Activated CD8-positive, alpha-beta T cell treated with anti-CD3 and anti-CD28 coated beads for 36 hours (primary cell): Measurements from ENCODE around the gene MS4A3. TPM values are rescaled to one million over a fixed set of nuclear protein-coding genes. Genes with fewer than 3 reads are reported as not detected.

Experiments
- ATAC-seq: fragments of 200-7000 bp; cut with Tn5 transposase; one replicate; pipeline ENCODE4 v1.10.0; 2021; ENCODE audit warnings: mild to moderate bottlenecking, moderate library complexity
- CTCF ChIA-PET: fragments of 350-600 bp; sonication (Branson Sonifier 250); formaldehyde crosslinking; loops from one replicate; lab custom pipeline; 2021; ENCODE audit warnings: antibody characterized with exemption; lab: Charles Lee
- POLR2A ChIA-PET: fragments of 350-600 bp; sonication (Branson Sonifier 250); formaldehyde crosslinking; loops from one replicate; lab custom pipeline; 2021; ENCODE audit warnings: antibody characterized with exemption; lab: Charles Lee
- DNase-seq: peaks from one replicate; pipeline ENCODE4 v3.0.0-alpha.2; 2020
- H3K27ac Mint-ChIP-seq: one replicate; pipeline ENCODE4 v1.8.0; 2021; ENCODE audit warnings: mild to moderate bottlenecking, mixed read lengths
- H3K27me3 Mint-ChIP-seq: one replicate; pipeline ENCODE4 v1.8.0; 2021; ENCODE audit warnings: mixed read lengths
- H3K36me3 Mint-ChIP-seq: one replicate; pipeline ENCODE4 v1.8.0; 2021; ENCODE audit warnings: low read depth, mixed read lengths
- H3K4me1 Mint-ChIP-seq: one replicate; pipeline ENCODE4 v1.8.0; 2021; ENCODE audit warnings: low read depth, mixed read lengths
- H3K4me3 Mint-ChIP-seq: one replicate; pipeline ENCODE4 v1.8.0; 2021; ENCODE audit warnings: mild to moderate bottlenecking, moderate library complexity, mixed read lengths
- H3K9me3 Mint-ChIP-seq: one replicate; pipeline ENCODE4 v1.8.0; 2021; ENCODE audit warnings: mixed read lengths
- CTCF ChIP-seq: fragments of 200-600 bp; IDR thresholded peaks from one replicate; pipeline ENCODE4 v1.8.0; 2022; ENCODE audit warnings: antibody characterized with exemption, mild to moderate bottlenecking
- intact Hi-C: fragments of 100-400 bp; cut with micrococcal nuclease; formaldehyde crosslinking; loops from one replicate; pipeline ENCODE4 v1.10.0; 2022
- total RNA-seq, 2 experiments: library from RNA; stranded (reverse); gene quantifications; one replicate each; pipeline ENCODE4 v1.2.3, GENCODE V29; 2021

Gene MS4A3
- total RNA-seq, 2 experiments from 2014 or later, result not detected

- Mint-ChIP-seq H3K27ac (no peak overlapping the region), H3K36me3 (no peaks in the 10 kb centered on the region), H3K4me3 (no peak overlapping the region), H3K9me3 (no peaks in the 10 kb centered on the region), H3K27me3 (peaks cover 4% of the 10 kb centered on the region), H3K4me1 (no peaks in the 10 kb centered on the region)
- no peak for ATAC-seq
- TF ChIP-seq CTCF, result no peak
- ChIA-PET CTCF (no interaction called here), POLR2A (no interaction called here)
- no peak for DNase-seq
- intact Hi-C loops, result no loop called here
Observed at GRCh38 chr11:60077981-60078380, 21.5 kb downstream of the MS4A3 start.

GRCh38 chr11:60078745-60079144 lies 22.3 kb downstream of the MS4A3 start:
- DNase-seq (no peak), ATAC-seq (no peak)
- ChIA-PET POLR2A (no interaction called here), CTCF (no interaction called here)
- H3K36me3 Mint-ChIP-seq, result no peaks in the 10 kb centered on the region
- no peak for TF ChIP-seq CTCF
- no peak overlapping the region for H3K27ac Mint-ChIP-seq
- peaks cover 4% of the 10 kb centered on the region for H3K27me3 Mint-ChIP-seq
- no peaks in the 10 kb centered on the region for H3K9me3 Mint-ChIP-seq
- intact Hi-C loops, result no loop called here
- no peaks in the 10 kb centered on the region for H3K4me1 Mint-ChIP-seq
- no peak overlapping the region for H3K4me3 Mint-ChIP-seq

GRCh38 chr11:60080535-60080934 lies 24.1 kb downstream of the MS4A3 start:
- Mint-ChIP-seq H3K27me3 (peaks cover 10% of the 10 kb centered on the region), H3K4me1 (no peaks in the 10 kb centered on the region), H3K4me3 (no peak overlapping the region), H3K36me3 (no peaks in the 10 kb centered on the region), H3K27ac (no peak overlapping the region), H3K9me3 (no peaks in the 10 kb centered on the region)
- no peak for TF ChIP-seq CTCF
- intact Hi-C loops, result no loop called here
- POLR2A ChIA-PET, result no interaction called here
- no peak for ATAC-seq
- DNase-seq, result no peak
- CTCF ChIA-PET, result no interaction called here

GRCh38 chr11:60084631-60085273 lies 28.3 kb downstream of the MS4A3 start:
- CTCF ChIA-PET, result no interaction called here
- H3K27me3 Mint-ChIP-seq, result peaks cover 23% of the 10 kb centered on the region
- TF ChIP-seq CTCF, result no peak
- no peak overlapping the region for H3K27ac Mint-ChIP-seq
- no peaks in the 10 kb centered on the region for H3K4me1 Mint-ChIP-seq
- H3K36me3 Mint-ChIP-seq, result no peaks in the 10 kb centered on the region
- H3K9me3 Mint-ChIP-seq, result no peaks in the 10 kb centered on the region
- intact Hi-C loops, result no loop called here
- no peak overlapping the region for H3K4me3 Mint-ChIP-seq
- POLR2A ChIA-PET, result no interaction called here
- ATAC-seq, result no peak
- no peak for DNase-seq

- H3K36me3 Mint-ChIP-seq, result no peaks in the 10 kb centered on the region
- intact Hi-C loops, result no loop called here
- ATAC-seq (no peak), DNase-seq (no peak)
- H3K4me3 Mint-ChIP-seq, result no peak overlapping the region
- H3K4me1 Mint-ChIP-seq, result no peaks in the 10 kb centered on the region
- no peak for TF ChIP-seq CTCF
- H3K9me3 Mint-ChIP-seq, result no peaks in the 10 kb centered on the region
- peaks cover 23% of the 10 kb centered on the region for H3K27me3 Mint-ChIP-seq
- CTCF ChIA-PET, result no interaction called here
- POLR2A ChIA-PET, result no interaction called here
- H3K27ac Mint-ChIP-seq, result no peak overlapping the region
Observed at GRCh38 chr11:60085909-60086308, 29.4 kb downstream of the MS4A3 start.
